OCI-LY3 (cell line): ENCODE data around the gene INSM2.

Source experiments
- H2AFZ ChIP-seq: fragments of 200-600, 300-600 bp; shearing (Covaris generic); 2 replicates; pipeline ENCODE4 v1.6.0; 2014; ENCODE audit warnings: antibody characterized with exemption, low read depth, low read length
- H3K27ac ChIP-seq: fragments of 200-600, 300-600 bp; sonication (generic); 2 replicates; pipeline ENCODE4 v1.5.1; 2014; ENCODE audit warnings: mild to moderate bottlenecking, low read length, moderate library complexity, mixed read lengths
- H3K27me3 ChIP-seq: fragments of 200-600, 300-600 bp; sonication (generic); 2 replicates; pipeline ENCODE4 v1.6.1; 2014; ENCODE audit warnings: low read depth, low read length, mixed read lengths
- H3K36me3 ChIP-seq: fragments of 200-600, 300-600 bp; sonication (generic); replicated peaks from 2 replicates; pipeline ENCODE3; 2014; ENCODE audit warnings: low read depth, low read length, mixed read lengths
- H3K4me1 ChIP-seq: fragments of 300-600, 200-600 bp; sonication (generic); 2 replicates; pipeline ENCODE4 v1.6.1; 2014; ENCODE audit warnings: low read length, mixed read lengths
- H3K4me2 ChIP-seq: fragments of 200-600, 300-600 bp; sonication (generic); 2 replicates; pipeline ENCODE4 v1.6.1; 2014; ENCODE audit warnings: low read length, mixed read lengths
- H3K4me3 ChIP-seq: fragments of 300-600, 200-600 bp; sonication (generic); 2 replicates; pipeline ENCODE4 v1.5.1; 2014; ENCODE audit warnings: antibody characterized with exemption, mild to moderate bottlenecking, low read length, moderate library complexity
- H3K79me2 ChIP-seq: fragments of 300-600, 200-600 bp; shearing (Covaris generic); 2 replicates; pipeline ENCODE4 v1.6.1; 2014; ENCODE audit warnings: mild to moderate bottlenecking, low read length, mixed read lengths
- H3K9ac ChIP-seq: fragments of 300-600, 200-600 bp; shearing (Covaris generic); 2 replicates; pipeline ENCODE4 v1.6.0; 2014; ENCODE audit warnings: mild to moderate bottlenecking, low read length, moderate library complexity
- H3K9me3 ChIP-seq: fragments of 200-600, 300-600 bp; shearing (Covaris generic); 2 replicates; pipeline ENCODE4 v1.6.1; 2014; ENCODE audit warnings: low read length, mixed read lengths; ENCODE audit not compliant: insufficient read depth
- H4K20me1 ChIP-seq: fragments of 200-600, 300-600 bp; sonication (generic); 2 replicates; pipeline ENCODE4 v1.6.1; 2016; ENCODE audit warnings: low read length, mixed read lengths; ENCODE audit not compliant: insufficient read depth
- CTCF ChIP-seq: fragments of 200-600, 300-600 bp; sonication (generic); IDR thresholded peaks from 2 replicates; pipeline ENCODE4 v1.5.1; 2014; ENCODE audit warnings: antibody characterized with exemption, low read length, low read depth
- EZH2phosphoT487 ChIP-seq: fragments of 200-600 bp; shearing (Covaris generic); IDR thresholded peaks from 2 replicates; pipeline ENCODE4 v1.6.1; 2018; ENCODE audit warnings: antibody characterized with exemption, mixed run types, low read depth

Gene INSM2

GRCh38 chr14:35532783-35533356 is 1.1 kb upstream of the INSM2 start:
- Histone ChIP-seq H2AFZ (peak overlapping the region; percentile 33), H3K27me3 (peaks cover 14% of the 10 kb centered on the region; the same call in 1 of the 2 replicates), H3K27ac (no peak overlapping the region), H3K9me3 (no peaks in the 10 kb centered on the region), H4K20me1 (no peaks in the 10 kb centered on the region), H3K4me2 (peak overlapping the region; percentile 76), H3K9ac (peak overlapping the region; percentile 41), H3K36me3 (no peaks in the 10 kb centered on the region), H3K79me2 (no peaks in the 10 kb centered on the region), H3K4me3 (peak overlapping the region; percentile 84), H3K4me1 (0 out of 2 replicates have a peak, but pooled peaks cover 4% of the 10 kb centered on the region)
- TF ChIP-seq EZH2phosphoT487 (no peak), CTCF (no peak)

DNA sequence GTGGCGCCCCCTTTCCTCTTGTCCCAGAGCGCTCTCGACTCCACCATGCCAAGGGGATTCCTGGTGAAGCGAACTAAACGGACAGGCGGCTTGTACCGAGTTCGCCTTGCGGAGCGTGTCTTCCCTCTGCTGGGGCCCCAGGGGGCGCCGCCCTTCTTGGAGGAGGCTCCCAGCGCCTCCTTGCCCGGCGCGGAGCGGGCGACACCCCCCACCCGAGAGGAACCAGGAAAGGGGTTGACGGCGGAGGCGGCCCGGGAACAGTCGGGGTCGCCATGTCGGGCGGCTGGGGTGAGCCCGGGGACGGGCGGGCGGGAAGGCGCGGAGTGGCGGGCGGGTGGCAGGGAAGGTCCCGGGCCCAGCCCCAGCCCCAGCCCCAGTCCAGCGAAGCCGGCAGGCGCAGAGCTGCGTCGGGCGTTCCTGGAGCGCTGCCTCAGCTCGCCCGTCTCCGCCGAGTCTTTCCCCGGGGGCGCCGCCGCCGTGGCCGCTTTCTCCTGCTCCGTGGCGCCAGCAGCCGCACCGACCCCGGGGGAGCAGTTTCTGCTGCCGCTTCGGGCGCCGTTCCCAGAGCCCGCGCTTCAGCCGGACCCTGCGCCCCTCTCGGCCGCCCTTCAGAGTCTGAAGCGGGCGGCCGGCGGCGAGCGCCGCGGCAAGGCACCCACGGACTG is 376 bp downstream of the INSM2 start:
- H4K20me1 ChIP-seq = no peaks in the 10 kb centered on the region
- no peaks in the 10 kb centered on the region for H3K9me3 ChIP-seq
- peak overlapping the region; percentile 76 for H3K4me2 ChIP-seq
- peaks cover 14% of the 10 kb centered on the region; the same call in 1 of the 2 replicates for H3K27me3 ChIP-seq
- H3K4me1 ChIP-seq = 0 out of 2 replicates have a peak, but pooled peaks cover 4% of the 10 kb centered on the region
- peak overlapping the region; percentile 63 for H2AFZ ChIP-seq
- no peak overlapping the region; the same call in 1 of the 2 replicates for H3K9ac ChIP-seq
- no peak overlapping the region for H3K27ac ChIP-seq
- H3K4me3 ChIP-seq = peak overlapping the region; percentile 84
- no peaks in the 10 kb centered on the region for H3K79me2 ChIP-seq
- H3K36me3 ChIP-seq = no peaks in the 10 kb centered on the region
- TF ChIP-seq CTCF (no peak), EZH2phosphoT487 (no peak)

GRCh38 chr14:35534873-35535482 is 1.0 kb downstream of the INSM2 start:
- peaks cover 14% of the 10 kb centered on the region; the same call in 1 of the 2 replicates for H3K27me3 ChIP-seq
- H3K4me1 ChIP-seq = peaks cover 7% of the 10 kb centered on the region
- no peak overlapping the region for H3K27ac ChIP-seq
- no peak overlapping the region for H2AFZ ChIP-seq
- no peak overlapping the region for H3K4me3 ChIP-seq
- no peaks in the 10 kb centered on the region for H4K20me1 ChIP-seq
- no peaks in the 10 kb centered on the region for H3K36me3 ChIP-seq
- no peak overlapping the region for H3K9ac ChIP-seq
- TF ChIP-seq CTCF = no peak
- TF ChIP-seq EZH2phosphoT487 = no peak
- no peak overlapping the region for H3K4me2 ChIP-seq
- H3K79me2 ChIP-seq = no peaks in the 10 kb centered on the region
- H3K9me3 ChIP-seq = no peaks in the 10 kb centered on the region

DNA sequence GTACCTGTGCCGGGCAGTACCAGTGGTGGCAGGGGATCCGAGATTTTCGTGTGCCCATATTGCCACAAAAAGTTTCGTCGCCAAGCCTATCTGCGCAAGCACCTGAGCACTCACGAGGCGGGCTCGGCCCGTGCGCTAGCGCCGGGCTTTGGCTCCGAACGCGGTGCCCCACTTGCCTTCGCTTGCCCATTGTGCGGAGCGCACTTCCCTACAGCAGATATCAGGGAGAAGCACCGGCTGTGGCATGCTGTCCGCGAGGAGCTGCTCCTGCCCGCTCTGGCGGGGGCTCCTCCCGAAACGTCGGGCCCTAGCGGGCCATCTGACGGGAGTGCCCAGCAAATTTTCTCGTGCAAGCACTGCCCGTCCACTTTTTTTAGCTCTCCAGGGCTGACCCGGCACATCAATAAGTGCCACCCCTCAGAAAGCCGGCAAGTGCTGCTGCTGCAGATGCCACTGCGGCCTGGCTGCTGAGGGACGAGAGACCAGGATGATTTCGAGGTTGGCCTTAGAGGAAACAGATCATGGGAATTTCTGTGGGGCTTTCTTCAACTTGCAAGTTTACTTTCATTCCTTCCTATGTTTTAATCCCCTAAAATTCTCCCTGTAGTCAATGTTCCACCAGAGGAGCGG is 1.6 kb downstream of the INSM2 start:
- H3K4me3 ChIP-seq = no peak overlapping the region
- peaks cover 9% of the 10 kb centered on the region for H3K4me1 ChIP-seq
- H3K9ac ChIP-seq = no peak overlapping the region
- H4K20me1 ChIP-seq = no peaks in the 10 kb centered on the region
- H3K27ac ChIP-seq = no peak overlapping the region
- no peaks in the 10 kb centered on the region for H3K36me3 ChIP-seq
- H3K79me2 ChIP-seq = no peaks in the 10 kb centered on the region
- H2AFZ ChIP-seq = no peak overlapping the region
- peaks cover 14% of the 10 kb centered on the region; the same call in 1 of the 2 replicates for H3K27me3 ChIP-seq
- H3K9me3 ChIP-seq = no peaks in the 10 kb centered on the region
- no peak overlapping the region for H3K4me2 ChIP-seq
- TF ChIP-seq CTCF (no peak), EZH2phosphoT487 (no peak)
